Lower leg skin (tissue), 4 donors: ENCODE results near the gene ABHD2. TPM values are rescaled to one million over a fixed set of nuclear protein-coding genes. Genes with fewer than 3 reads are reported as not detected.
"Not testable (repeated sequence)": the region's sequence is repeated elsewhere in the genome, so short reads cannot be mapped to it uniquely, and the experiment has no call there.

Experiments used
- DNase-seq, 2 donors: peaks; one replicate each; pipeline ENCODE4 v3.0.0-alpha.2; 2019; ENCODE audit warnings: low spot score in 2 of 2
- H3K4me3 ChIP-seq: fragments of 200-600 bp; sonication (generic); 2 replicates; pipeline ENCODE4 v1.5.1; 2017; ENCODE audit warnings: mild to moderate bottlenecking, low read depth; ENCODE audit not compliant: poor library complexity, severe bottlenecking
- POLR2A ChIP-seq, 2 donors: fragments of 450-650 bp; IDR thresholded peaks; one replicate each; pipeline ENCODE4 v1.6.1; 2016 to 2017; ENCODE audit warnings: antibody characterized with exemption in 2 of 2, mild to moderate bottlenecking in 1 of 2, moderate library complexity in 1 of 2
- WGBS, 2 donors: methylation state at CpG; one replicate each; pipeline ENCODE4 v1.1.5; 2018; 5-methylcytosine and 5-hydroxymethylcytosine counted together
- intact Hi-C: fragments of 100-400 bp; cut with DNase I; formaldehyde crosslinking; loops from one replicate; pipeline ENCODE4 v1.15.0; 2023; ENCODE audit warnings: low total_unique reads
- total RNA-seq, 4 donors: library from RNA; depleted of rRNA; stranded (reverse); fragments of >200 nt; gene quantifications; one replicate each; pipeline ENCODE4 v1.1.0, GENCODE V29; 2016
- TF ChIP-seq, protein P1 (sequence below), 3 donors: fragments of 450-650 bp; IDR thresholded peaks; one replicate each; pipeline ENCODE4 v1.5.1; 2016; ENCODE audit warnings: antibody characterized with exemption in 3 of 3, mild to moderate bottlenecking in 3 of 3, moderate library complexity in 2 of 3

Gene ABHD2
- total RNA-seq, 4 donors from 2014 or later, result 21.5 to 57.3 (median 38.5) TPM

DNA sequence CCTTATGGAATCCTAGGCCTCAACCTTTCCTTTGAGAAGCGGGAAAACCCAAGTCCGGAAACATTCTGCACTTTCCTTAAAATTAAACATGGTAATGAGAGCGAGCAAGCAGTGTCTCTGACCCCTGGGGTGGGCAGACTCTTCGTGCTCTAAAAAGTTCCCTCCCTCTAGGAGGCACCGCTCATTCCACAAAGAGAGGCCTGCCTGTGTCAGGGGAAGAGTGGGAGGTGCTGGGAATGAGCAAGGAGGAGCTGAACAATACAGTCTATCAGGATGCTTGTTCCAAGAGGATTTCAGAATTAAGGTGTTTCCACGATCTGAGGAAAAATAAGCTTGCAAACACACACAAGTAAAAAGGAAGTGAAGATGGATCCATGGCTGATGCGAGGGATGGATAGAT, 139.2 kb downstream of the ABHD2 start:
- no peak for TF ChIP-seq POLR2A (IDR thresholded peaks at IDR 0.05)
- TF ChIP-seq, protein P1, sequence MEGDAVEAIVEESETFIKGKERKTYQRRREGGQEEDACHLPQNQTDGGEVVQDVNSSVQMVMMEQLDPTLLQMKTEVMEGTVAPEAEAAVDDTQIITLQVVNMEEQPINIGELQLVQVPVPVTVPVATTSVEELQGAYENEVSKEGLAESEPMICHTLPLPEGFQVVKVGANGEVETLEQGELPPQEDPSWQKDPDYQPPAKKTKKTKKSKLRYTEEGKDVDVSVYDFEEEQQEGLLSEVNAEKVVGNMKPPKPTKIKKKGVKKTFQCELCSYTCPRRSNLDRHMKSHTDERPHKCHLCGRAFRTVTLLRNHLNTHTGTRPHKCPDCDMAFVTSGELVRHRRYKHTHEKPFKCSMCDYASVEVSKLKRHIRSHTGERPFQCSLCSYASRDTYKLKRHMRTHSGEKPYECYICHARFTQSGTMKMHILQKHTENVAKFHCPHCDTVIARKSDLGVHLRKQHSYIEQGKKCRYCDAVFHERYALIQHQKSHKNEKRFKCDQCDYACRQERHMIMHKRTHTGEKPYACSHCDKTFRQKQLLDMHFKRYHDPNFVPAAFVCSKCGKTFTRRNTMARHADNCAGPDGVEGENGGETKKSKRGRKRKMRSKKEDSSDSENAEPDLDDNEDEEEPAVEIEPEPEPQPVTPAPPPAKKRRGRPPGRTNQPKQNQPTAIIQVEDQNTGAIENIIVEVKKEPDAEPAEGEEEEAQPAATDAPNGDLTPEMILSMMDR (IDR thresholded peaks at IDR 0.05), result no peak
- 78 to 86% methylated on average over 7 of the region's 7 CpGs for WGBS, 2 donors
- no peak for DNase-seq
- H3K4me3 ChIP-seq, result no peak overlapping the region
- intact Hi-C loops, result no loop called here

DNA sequence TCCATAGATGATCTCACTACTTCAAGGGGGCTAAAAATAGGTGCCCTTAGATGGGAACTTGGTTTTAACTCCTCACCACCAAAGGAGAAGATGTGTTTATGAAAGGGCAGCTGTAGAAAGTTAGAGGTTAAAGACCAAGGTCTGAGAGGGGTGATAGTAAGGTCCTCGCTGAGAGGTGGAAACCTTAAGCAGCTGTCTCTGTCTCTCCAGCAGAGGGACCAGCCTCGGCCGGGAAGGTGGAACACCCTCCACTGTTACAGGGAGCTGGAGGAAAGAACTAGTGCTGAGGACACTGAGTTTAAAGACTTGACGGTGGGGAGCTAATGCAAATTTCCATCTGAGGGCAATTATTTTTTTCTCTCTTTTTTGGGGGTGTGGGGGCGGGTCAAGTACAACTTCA, 142.0 kb downstream of the ABHD2 start:
- DNase-seq, result peak in 1 of 2 donors; percentile 60
- TF ChIP-seq, protein P1 (IDR thresholded peaks at IDR 0.05), result no peak
- no peak for TF ChIP-seq POLR2A (IDR thresholded peaks at IDR 0.05)
- WGBS, 2 donors, result 66 to 67% methylated on average over 5 of the region's 5 CpGs
- H3K4me3 ChIP-seq, result no peak overlapping the region
- intact Hi-C loops, result no loop called here

DNA sequence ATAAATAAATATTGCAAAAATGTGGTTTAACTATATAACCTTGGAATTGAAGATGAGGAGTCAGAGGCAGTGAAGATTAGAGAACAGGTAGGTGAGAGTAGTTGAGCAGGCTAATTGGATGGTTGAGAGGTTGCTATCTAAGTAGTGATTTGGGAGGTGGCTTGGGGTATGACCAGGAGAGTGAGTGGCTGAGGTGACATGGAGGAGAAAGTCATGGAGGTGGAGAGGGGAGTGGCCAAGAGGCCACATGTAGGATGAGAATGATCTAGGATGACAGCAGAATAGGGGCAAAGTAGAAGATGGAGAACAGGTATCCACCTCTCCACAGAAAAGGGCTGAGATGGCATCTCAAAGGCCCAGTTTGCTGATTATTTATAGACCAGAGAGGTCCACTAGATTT, 143.6 kb downstream of the ABHD2 start:
- TF ChIP-seq, protein P1 (IDR thresholded peaks at IDR 0.05), result no peak
- no peak for TF ChIP-seq POLR2A (IDR thresholded peaks at IDR 0.05)
- peak in 1 of 2 donors; percentile 26 for DNase-seq
- intact Hi-C loops, result no loop called here
- no peak overlapping the region for H3K4me3 ChIP-seq

DNA sequence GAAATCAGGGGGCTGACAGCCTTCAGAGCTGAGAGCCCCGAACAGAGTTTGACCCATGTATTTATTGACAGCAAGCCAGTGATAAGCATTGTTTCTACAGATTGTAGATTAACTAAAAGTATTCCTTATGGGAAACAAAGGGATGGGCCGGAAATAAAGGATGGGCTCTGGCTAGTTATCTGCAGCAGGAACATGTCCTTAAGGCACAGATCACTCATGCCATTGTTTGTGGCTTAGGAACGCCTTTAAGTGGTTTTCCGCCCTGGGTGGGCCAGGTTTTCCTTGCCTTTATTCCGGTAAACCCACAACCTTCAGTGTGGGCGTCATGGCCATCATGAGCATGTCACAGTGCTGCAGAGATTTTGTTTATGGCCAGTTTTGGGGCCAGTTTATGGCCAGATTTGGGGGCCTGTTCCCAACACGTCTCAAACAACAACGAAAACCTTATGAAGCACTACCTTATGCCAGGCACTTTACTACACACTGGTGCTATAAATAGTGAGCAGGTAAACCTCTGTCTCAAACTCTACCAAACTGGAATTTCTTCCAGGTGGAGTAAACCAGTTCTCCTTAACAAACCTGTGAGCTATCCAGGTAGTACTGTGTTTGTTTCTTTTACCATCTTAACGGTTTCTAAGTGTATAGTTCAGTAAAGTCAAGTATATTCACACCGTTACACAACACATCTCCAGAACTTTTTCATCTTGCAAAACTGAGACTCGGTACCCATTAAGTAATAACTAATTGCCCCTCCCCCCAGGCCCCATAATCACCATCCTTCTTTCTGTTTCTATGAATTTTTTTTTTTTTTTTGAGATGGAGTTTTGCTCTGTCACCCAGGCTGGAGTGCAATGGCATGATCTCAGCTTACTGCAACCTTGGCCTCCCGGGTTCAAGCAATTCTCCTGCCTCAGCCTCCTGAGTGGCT, 151.9 kb downstream of the ABHD2 start:
- intact Hi-C loops, H3K4me3 ChIP-seq, DNase-seq: not testable (repeated sequence)
- WGBS, 2 donors, result 80 to 81% methylated on average over 12 of the region's 12 CpGs

DNA sequence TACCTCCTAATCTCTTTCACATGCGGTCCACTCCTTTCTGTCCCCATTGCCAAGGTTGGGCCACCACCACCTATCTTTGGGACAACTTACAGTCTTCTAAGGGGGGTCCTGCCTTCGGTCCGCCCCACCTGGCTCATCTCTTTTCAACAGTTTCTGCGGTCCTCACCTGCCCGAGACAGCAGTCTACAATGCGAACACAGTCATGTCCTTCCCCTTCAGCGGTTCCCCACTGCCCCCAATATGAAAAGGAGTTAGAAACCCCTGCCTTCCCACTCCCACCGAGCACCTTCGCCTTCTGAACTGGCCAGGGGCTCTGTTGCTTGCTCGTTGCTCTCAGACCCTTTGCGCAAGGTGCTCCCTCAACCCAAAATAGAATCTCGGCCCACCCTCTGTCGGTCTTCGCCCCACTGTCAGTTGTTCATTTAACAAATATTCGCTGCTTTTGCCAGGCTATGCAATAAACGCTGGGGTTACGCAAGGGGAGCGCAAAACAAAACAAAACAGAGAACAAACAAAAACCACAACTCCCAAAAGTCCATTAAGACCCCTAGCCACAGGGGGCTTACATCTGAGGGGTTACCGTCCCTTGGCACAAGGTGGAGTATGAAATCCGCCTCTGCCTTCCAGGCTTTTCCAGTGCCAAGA, 154.9 kb downstream of the ABHD2 start:
- WGBS, 2 donors, result 26 to 28% methylated on average over 20 of the region's 20 CpGs
- H3K4me3 ChIP-seq, result peak overlapping the region; percentile 68
- intact Hi-C loops, result no loop called here
- peak in 1 of 2 donors; percentile 37 for DNase-seq
- TF ChIP-seq, protein P1 (IDR thresholded peaks at IDR 0.05), result no peak
- TF ChIP-seq POLR2A (IDR thresholded peaks at IDR 0.05), result no peak
